WERI-Rb-1 (cell line): ENCODE measurements around the gene SET.

ENCODE experiments used
- DNase-seq: peaks from one replicate; pipeline ENCODE4 v3.0.0-alpha.2; 2020
- H3K27ac ChIP-seq: fragments of 250-450 bp; sonication (Bioruptor Pico); 2 replicates; pipeline ENCODE4 v1.5.1; 2020; ENCODE audit warnings: mild to moderate bottlenecking, moderate library complexity
- H3K27me3 ChIP-seq: fragments of 250-450 bp; sonication (Bioruptor Pico); 2 replicates; pipeline ENCODE4 v1.5.1; 2021; ENCODE audit warnings: mild to moderate bottlenecking, low read depth, moderate library complexity; ENCODE audit not compliant: insufficient read depth, severe bottlenecking
- H3K36me3 ChIP-seq: fragments of 250-450 bp; sonication (Bioruptor Pico); 2 replicates; pipeline ENCODE4 v1.5.1; 2020; ENCODE audit warnings: mild to moderate bottlenecking, moderate library complexity
- H3K4me3 ChIP-seq: 2 replicates; pipeline ENCODE4 v1.5.1; 2011; ENCODE audit warnings: low read depth, mild to moderate bottlenecking, control low read depth, low read length
- H3K9me3 ChIP-seq: fragments of 250-450 bp; sonication (Bioruptor Pico); 2 replicates; pipeline ENCODE4 v1.5.1; 2021; ENCODE audit warnings: mild to moderate bottlenecking, moderate library complexity; ENCODE audit not compliant: severe bottlenecking
- CTCF ChIP-seq: IDR thresholded peaks from 2 replicates; pipeline ENCODE4 v1.5.1; 2011; ENCODE audit warnings: low read depth, mild to moderate bottlenecking, control low read depth, inconsistent platforms, low read length

Gene SET

GRCh38 chr9:128669786-128670185 lies 19.2 kb upstream of the SET start:
- Histone ChIP-seq H3K4me3 (no peak overlapping the region), H3K9me3 (no peaks in the 10 kb centered on the region), H3K36me3 (no peaks in the 10 kb centered on the region), H3K27ac (no peak overlapping the region), H3K27me3 (no peaks in the 10 kb centered on the region)
- DNase-seq: no peak
- no peak for TF ChIP-seq CTCF

- no peak for TF ChIP-seq CTCF
These were observed 13.6 kb upstream of the SET start for GRCh38 chr9:128675382-128675781.

GRCh38 chr9:128677794-128678193 lies 11.2 kb upstream of the SET start:
- H3K36me3 ChIP-seq: no peaks in the 10 kb centered on the region
- no peak overlapping the region for H3K27ac ChIP-seq
- no peak for TF ChIP-seq CTCF
- no peak for DNase-seq
- no peaks in the 10 kb centered on the region for H3K27me3 ChIP-seq
- H3K4me3 ChIP-seq: no peak overlapping the region
- no peaks in the 10 kb centered on the region for H3K9me3 ChIP-seq

More at GRCh38 chr9:128675382-128675781, 13.6 kb upstream of the SET start:
- no peaks in the 10 kb centered on the region for H3K9me3 ChIP-seq
- no peaks in the 10 kb centered on the region for H3K36me3 ChIP-seq
- no peak for DNase-seq
- H3K27me3 ChIP-seq: no peaks in the 10 kb centered on the region
- no peak overlapping the region for H3K4me3 ChIP-seq
- no peak overlapping the region for H3K27ac ChIP-seq

- Histone ChIP-seq H3K27me3 (no peaks in the 10 kb centered on the region), H3K27ac (peak overlapping the region; percentile 92), H3K36me3 (0 out of 2 replicates have a peak, but pooled peaks cover 3% of the 10 kb centered on the region), H3K9me3 (no peaks in the 10 kb centered on the region), H3K4me3 (peak overlapping the region; percentile 67)
- peak; percentile 86 for DNase-seq
- no peak for TF ChIP-seq CTCF
These were observed 5.5 kb upstream of the SET start for GRCh38 chr9:128683340-128684064.

GRCh38 chr9:128684065-128684324 lies 5.0 kb upstream of the SET start:
- Histone ChIP-seq H3K27me3 (no peaks in the 10 kb centered on the region), H3K4me3 (peak overlapping the region; percentile 67), H3K36me3 (0 out of 2 replicates have a peak, but pooled peaks cover 3% of the 10 kb centered on the region), H3K27ac (peak overlapping the region; percentile 92), H3K9me3 (no peaks in the 10 kb centered on the region)
- no peak for DNase-seq
- no peak for TF ChIP-seq CTCF
